Kidney (tissue), 14 donors: ENCODE measurements around the gene ODF2. TPM values are rescaled to one million over a fixed set of nuclear protein-coding genes. Genes with fewer than 3 reads are reported as not detected.
"Not testable (repeated sequence)": the region's sequence is repeated elsewhere in the genome, so short reads cannot be mapped to it uniquely, and the experiment has no call there.

Experiments
- DNase-seq, 5 donors: peaks; one replicate each; pipeline ENCODE4 v3.0.0-alpha.2; 2013 to 2020
- FAIRE-seq: peaks from 2 replicates; lab custom pipeline; 2012; peaks lifted over from hg19 to GRCh38; lab: Jason Lieb, UNC
- H3K27ac ChIP-seq, 2 donors: one replicate each; pipeline ENCODE4 v1.7.0; 2013; ENCODE audit warnings: low read depth in 2 of 2, low read length in 2 of 2, inconsistent platforms in 1 of 2
- H3K27me3 ChIP-seq: one replicate; pipeline ENCODE4 v1.7.1; 2013; ENCODE audit warnings: low read length, inconsistent platforms; ENCODE audit not compliant: control insufficient read depth, insufficient read depth
- H3K36me3 ChIP-seq, 3 donors: one replicate each; pipeline versions ENCODE4 v1.7.0 to v1.7.1; 2013; ENCODE audit warnings: low read length in 3 of 3, control low read depth in 1 of 3, inconsistent platforms in 1 of 3; ENCODE audit not compliant: insufficient read depth in 3 of 3, control insufficient read depth in 2 of 3
- H3K4me1 ChIP-seq, 3 donors: one replicate each; pipeline versions ENCODE4 v1.7.0 to v1.7.1; 2013; ENCODE audit warnings: low read length in 3 of 3, inconsistent platforms in 1 of 3, low read depth in 1 of 3; ENCODE audit not compliant: control insufficient read depth in 2 of 3, insufficient read depth in 2 of 3
- H3K4me3 ChIP-seq, 3 donors: one replicate each; pipeline versions ENCODE4 v1.7.0 to v1.8.1; 2013; ENCODE audit warnings: low read length in 3 of 3, control low read depth in 1 of 3, inconsistent platforms in 1 of 3
- H3K9ac ChIP-seq, 3 donors: one replicate each; pipeline versions ENCODE4 v1.7.0 to v1.7.1; 2013; ENCODE audit warnings: low read length in 3 of 3, control low read depth in 1 of 3, inconsistent platforms in 1 of 3
- H3K9me3 ChIP-seq, 3 donors: one replicate each; pipeline versions ENCODE4 v1.7.0 to v1.7.1; 2013; ENCODE audit warnings: low read length in 3 of 3, control low read depth in 1 of 3, inconsistent platforms in 1 of 3; ENCODE audit not compliant: control insufficient read depth in 2 of 3, insufficient read depth in 1 of 3
- CTCF ChIP-seq: IDR thresholded peaks from 3 replicates; pipeline ENCODE4 v1.5.1; 2012; ENCODE audit warnings: mild to moderate bottlenecking, moderate library complexity, borderline replicate concordance; ENCODE audit not compliant: insufficient read depth; ENCODE audit errors: extremely low read depth
- intact Hi-C: fragments of 100-400 bp; cut with DNase I; formaldehyde crosslinking; loops from one replicate; pipeline ENCODE4 v1.11.1; 2022
- polyA plus RNA-seq: library from polyadenylated mRNA; stranded (reverse); fragments of 350-450 nt; fragmentation: Illumina TruSeq; extraction: RNeasy Lipid Tissue Mini Kit (QIAGEN cat#74804); gene quantifications from one replicate; pipeline ENCODE4 v1.2.3, GENCODE V29; 2014; ENCODE audit warnings: low read depth, low replicate concordance; ENCODE audit not compliant: insufficient read depth
- total RNA-seq: library from RNA; stranded (reverse); fragmentation: NEBNext Ultra II Directional; extraction: Animal tissue kit (Norgen Biotek cat#: 25700); gene quantifications from one replicate; pipeline ENCODE4 v1.2.1, GENCODE V29; 2021
- donor health status: control.
- donor health status: control.
- donor health status: control.
- donor health status: control.
- donor health status: control.
- donor health status: DM: yes; HTN: yes; CAD: no.
- donor health status: Normal renal cell carcinoma (clear cell type).

Gene ODF2
- total and polyA plus RNA-seq, 2 donors from 2014 or later, result 10.6 to 23.6 TPM

GRCh38 chr9:128499920-128500319 is 44.1 kb downstream of the ODF2 start:
- DNase-seq (no peak), FAIRE-seq (no peak)
- Histone ChIP-seq H3K36me3 (peaks cover 0 to 27% (median 17%) of the 10 kb centered on the region in 3 donors), H3K9ac (no peak overlapping the region), H3K27ac (no peak overlapping the region), H3K4me1 (peaks cover 0 to 5% (median 4%) of the 10 kb centered on the region in 3 donors), H3K27me3 (no peaks in the 10 kb centered on the region), H3K9me3 (no peaks in the 10 kb centered on the region), H3K4me3 (no peak overlapping the region)
- intact Hi-C loops, result no loop called here
- no peak for TF ChIP-seq CTCF

DNA sequence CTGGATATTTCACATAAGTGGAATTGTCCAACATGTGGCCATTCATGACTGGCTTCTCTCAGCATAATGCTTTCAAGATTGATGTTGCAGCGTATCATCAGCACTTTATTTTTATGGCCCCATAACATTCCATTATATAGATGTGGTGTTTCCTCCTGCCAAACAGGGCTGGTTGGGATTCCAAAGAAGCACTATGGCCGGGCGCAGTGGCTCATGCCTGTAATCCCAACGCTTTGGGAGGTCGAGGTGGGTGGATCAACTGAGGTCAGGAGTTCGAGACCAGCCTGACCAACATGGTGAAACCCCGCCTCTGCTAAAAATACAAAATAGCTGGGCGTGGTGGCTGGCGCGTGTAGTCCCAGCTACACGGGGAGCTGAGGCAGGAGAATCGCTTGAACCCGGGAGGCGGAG is 47.6 kb downstream of the ODF2 start:
- FAIRE-seq, H3K27me3 ChIP-seq, H3K4me1 ChIP-seq, H3K4me3 ChIP-seq, intact Hi-C loops, H3K27ac ChIP-seq, H3K36me3 ChIP-seq, H3K9me3 ChIP-seq, H3K9ac ChIP-seq: not testable (repeated sequence)
- DNase-seq, result peak in 1 of 5 donors; percentile 11

- Histone ChIP-seq H3K36me3 (peaks cover 0 to 5% (median under 1%) of the 10 kb centered on the region in 3 donors), H3K9me3 (no peaks in the 10 kb centered on the region), H3K4me3 (peak overlapping the region; percentile 93 to 99 (median 96)), H3K27me3 (no peaks in the 10 kb centered on the region), H3K27ac (no peak overlapping the region), H3K9ac (peak overlapping the region in 1 of 3 donors; percentile 16), H3K4me1 (peaks cover 4 to 10% (median 5%) of the 10 kb centered on the region in 3 donors)
- intact Hi-C loops, result no loop called here
- no peak for TF ChIP-seq CTCF
- DNase-seq, result peak in 4 of 5 donors; percentile 39 to 65 (median 60)
- FAIRE-seq, result no peak
Observed at GRCh38 chr9:128503870-128504269, 48.1 kb downstream of the ODF2 start.

- peak within 1 kb of the TSS; percentile 93 to 99 (median 96) for H3K4me3 ChIP-seq
- H3K4me1 ChIP-seq, result peaks cover 4 to 10% (median 5%) of the 10 kb centered on the region in 3 donors
- H3K27ac ChIP-seq, result peak within 1 kb of the TSS; percentile 73 to 81
- no peak for FAIRE-seq
- peak; percentile 96 to 98 (median 97) for DNase-seq
- H3K36me3 ChIP-seq, result peaks cover 0 to 7% (median 5%) of the 10 kb centered on the region in 3 donors
- H3K9ac ChIP-seq, result peak within 1 kb of the TSS; percentile 74 to 88 (median 87)
- intact Hi-C loops, result no loop called here
- H3K9me3 ChIP-seq, result no peaks in the 10 kb centered on the region
- H3K27me3 ChIP-seq, result no peaks in the 10 kb centered on the region
- no peak for TF ChIP-seq CTCF
Observed at GRCh38 chr9:128504485-128505413, 48.9 kb downstream of the ODF2 start, which contains the start of gene GLE1. Gene GLE1 (plus strand): TSS chr9:128504719. CDS start chr9:128504806, 87 bp downstream.
